Measurements from ENCODE around the gene PON2. TPM values are rescaled to one million over a fixed set of nuclear protein-coding genes. Genes with fewer than 3 reads are reported as not detected.

Gene PON2
- total RNA-seq, 1 experiment from 2014 or later: 50.3 TPM

- no peaks in the 10 kb centered on the region for H3K79me2 ChIP-seq (ENCODE audit: low read depth)
- ChIA-PET POLR2A (ENCODE audit: unreplicated experiment) (no interaction called here), CTCF (no interaction called here)
- BruUV-seq (replicated peaks): no TSS peak
- H3F3A ChIP-seq (ENCODE audit: insufficient read depth, low read depth): no peaks in the 10 kb centered on the region
- intact Hi-C loops (cut with micrococcal nuclease; ENCODE audit: unreplicated experiment): no loop called here
- no peaks in the 10 kb centered on the region for H3K9me2 ChIP-seq (ENCODE audit: insufficient read depth)
- H3K4me2 ChIP-seq: no peak overlapping the region
- no peaks in the 10 kb centered on the region for H3K27me3 ChIP-seq (ENCODE audit: insufficient read depth, low read depth)
- H3K36me3 ChIP-seq (ENCODE audit: low read depth): no peaks in the 10 kb centered on the region
- no peak overlapping the region for H3K4me3 ChIP-seq
- H3K4me1 ChIP-seq (replicated peaks; ENCODE audit: insufficient read depth): no peaks in the 10 kb centered on the region
- no peak overlapping the region for H2AFZ ChIP-seq
- TF ChIP-seq, protein P1, sequence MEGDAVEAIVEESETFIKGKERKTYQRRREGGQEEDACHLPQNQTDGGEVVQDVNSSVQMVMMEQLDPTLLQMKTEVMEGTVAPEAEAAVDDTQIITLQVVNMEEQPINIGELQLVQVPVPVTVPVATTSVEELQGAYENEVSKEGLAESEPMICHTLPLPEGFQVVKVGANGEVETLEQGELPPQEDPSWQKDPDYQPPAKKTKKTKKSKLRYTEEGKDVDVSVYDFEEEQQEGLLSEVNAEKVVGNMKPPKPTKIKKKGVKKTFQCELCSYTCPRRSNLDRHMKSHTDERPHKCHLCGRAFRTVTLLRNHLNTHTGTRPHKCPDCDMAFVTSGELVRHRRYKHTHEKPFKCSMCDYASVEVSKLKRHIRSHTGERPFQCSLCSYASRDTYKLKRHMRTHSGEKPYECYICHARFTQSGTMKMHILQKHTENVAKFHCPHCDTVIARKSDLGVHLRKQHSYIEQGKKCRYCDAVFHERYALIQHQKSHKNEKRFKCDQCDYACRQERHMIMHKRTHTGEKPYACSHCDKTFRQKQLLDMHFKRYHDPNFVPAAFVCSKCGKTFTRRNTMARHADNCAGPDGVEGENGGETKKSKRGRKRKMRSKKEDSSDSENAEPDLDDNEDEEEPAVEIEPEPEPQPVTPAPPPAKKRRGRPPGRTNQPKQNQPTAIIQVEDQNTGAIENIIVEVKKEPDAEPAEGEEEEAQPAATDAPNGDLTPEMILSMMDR (conservative IDR thresholded peaks at IDR 0.05): no peak
- no peak for TF ChIP-seq EZH2 (IDR thresholded peaks at IDR 0.05; ENCODE audit: low read depth)
- no peak overlapping the region for H3K27ac ChIP-seq
- no peaks in the 10 kb centered on the region for H3K9me3 ChIP-seq (ENCODE audit: insufficient read depth, low read depth)
- H4K20me1 ChIP-seq (ENCODE audit: insufficient read depth): no peaks in the 10 kb centered on the region
- DNase-seq: no peak
Measured at GRCh38 chr7:95444796-95445195, 10.0 kb upstream of the PON2 start.

GRCh38 chr7:95441042-95441823 lies 6.4 kb upstream of the PON2 start:
- H3K4me1 ChIP-seq (replicated peaks; ENCODE audit: insufficient read depth): no peaks in the 10 kb centered on the region
- H3K4me2 ChIP-seq: no peak overlapping the region
- DNase-seq: no peak
- POLR2A ChIA-PET (ENCODE audit: unreplicated experiment): no interaction called here
- H3K27me3 ChIP-seq (ENCODE audit: insufficient read depth, low read depth): no peaks in the 10 kb centered on the region
- no peaks in the 10 kb centered on the region for H3K9me2 ChIP-seq (ENCODE audit: insufficient read depth)
- intact Hi-C loops (cut with micrococcal nuclease; ENCODE audit: unreplicated experiment): no loop called here
- H3F3A ChIP-seq (ENCODE audit: insufficient read depth, low read depth): no peaks in the 10 kb centered on the region
- no peak overlapping the region for H3K27ac ChIP-seq
- no peaks in the 10 kb centered on the region for H3K79me2 ChIP-seq (ENCODE audit: low read depth)
- TF ChIP-seq, protein P1 (conservative IDR thresholded peaks at IDR 0.05): no peak
- no peak for TF ChIP-seq EZH2 (IDR thresholded peaks at IDR 0.05; ENCODE audit: low read depth)
- no peaks in the 10 kb centered on the region for H3K9me3 ChIP-seq (ENCODE audit: insufficient read depth, low read depth)
- no peaks in the 10 kb centered on the region for H4K20me1 ChIP-seq (ENCODE audit: insufficient read depth)
- no peak overlapping the region for H2AFZ ChIP-seq
- CTCF ChIA-PET: no interaction called here
- no TSS peak for BruUV-seq (replicated peaks)
- no peaks in the 10 kb centered on the region for H3K36me3 ChIP-seq (ENCODE audit: low read depth)
- no peak overlapping the region for H3K4me3 ChIP-seq

DNA sequence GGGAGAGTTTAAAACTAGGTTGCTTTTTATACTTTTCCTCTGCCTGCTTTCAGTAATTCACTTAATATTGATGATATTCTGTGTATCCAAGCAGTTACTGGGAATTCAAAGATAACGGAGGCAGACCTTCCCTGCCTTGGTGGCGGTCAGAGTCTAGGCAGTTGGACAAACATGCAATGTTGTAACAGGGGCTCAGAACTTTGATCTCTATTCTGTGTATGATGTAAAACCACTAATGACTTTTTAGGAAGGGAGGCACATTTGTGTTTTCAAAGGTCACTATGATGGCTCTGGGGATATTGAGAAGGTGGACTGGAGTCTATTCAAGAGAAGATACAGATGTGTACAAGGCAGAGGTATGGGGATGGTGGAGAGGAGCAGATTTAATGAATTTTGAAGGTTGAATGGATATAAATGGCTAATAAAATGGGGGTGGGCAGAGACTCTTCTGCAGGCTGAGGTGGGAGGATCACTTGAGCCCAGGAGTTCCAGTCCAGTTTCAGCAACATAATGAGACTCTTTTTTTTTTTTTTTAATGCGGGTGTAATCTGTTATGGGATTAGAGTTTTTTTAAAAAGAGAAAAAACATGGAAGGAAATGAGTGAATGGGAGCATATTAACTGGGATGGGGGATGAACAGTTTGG lies 5.7 kb upstream of the PON2 start:
- no peaks in the 10 kb centered on the region for H3K4me1 ChIP-seq (replicated peaks; ENCODE audit: insufficient read depth)
- intact Hi-C loops (cut with micrococcal nuclease; ENCODE audit: unreplicated experiment): no loop called here
- no peaks in the 10 kb centered on the region for H3K9me3 ChIP-seq (ENCODE audit: insufficient read depth, low read depth)
- no peaks in the 10 kb centered on the region for H3K27me3 ChIP-seq (ENCODE audit: insufficient read depth, low read depth)
- no peak for DNase-seq
- no peak overlapping the region for H2AFZ ChIP-seq
- H3K36me3 ChIP-seq (ENCODE audit: low read depth): no peaks in the 10 kb centered on the region
- no peak overlapping the region for H3K4me3 ChIP-seq
- no peaks in the 10 kb centered on the region for H3K79me2 ChIP-seq (ENCODE audit: low read depth)
- no peak for TF ChIP-seq EZH2 (IDR thresholded peaks at IDR 0.05; ENCODE audit: low read depth)
- TF ChIP-seq, protein P1 (conservative IDR thresholded peaks at IDR 0.05): no peak
- no peaks in the 10 kb centered on the region for H3K9me2 ChIP-seq (ENCODE audit: insufficient read depth)
- no TSS peak for BruUV-seq (replicated peaks)
- no peak overlapping the region for H3K4me2 ChIP-seq
- no peak overlapping the region for H3K27ac ChIP-seq
- ChIA-PET CTCF (no interaction called here), POLR2A (ENCODE audit: unreplicated experiment) (no interaction called here)
- no peaks in the 10 kb centered on the region for H3F3A ChIP-seq (ENCODE audit: insufficient read depth, low read depth)
- H4K20me1 ChIP-seq (ENCODE audit: insufficient read depth): no peaks in the 10 kb centered on the region
